Neural crest cell (in vitro differentiated cells): Measurements from ENCODE around the gene HPN. TPM values are rescaled to one million over a fixed set of nuclear protein-coding genes. Genes with fewer than 3 reads are reported as not detected.
"Not testable (repeated sequence)": the region's sequence is repeated elsewhere in the genome, so short reads cannot be mapped to it uniquely, and the experiment has no call there.

Experiments used
- DNase-seq: peaks from one replicate; pipeline ENCODE4 v3.0.0; 2021; ENCODE audit warnings: low read depth, mixed read lengths, low spot score
- H3K27ac Mint-ChIP-seq: one replicate; pipeline ENCODE4 v1.8.0; 2021; ENCODE audit warnings: mild to moderate bottlenecking, mixed read lengths; ENCODE audit not compliant: unreplicated experiment
- H3K27me3 Mint-ChIP-seq: 2 replicates; pipeline ENCODE4 v1.8.0; 2021; ENCODE audit warnings: low read depth, mild to moderate bottlenecking, mixed read lengths
- H3K36me3 Mint-ChIP-seq: 2 replicates; pipeline ENCODE4 v1.8.0; 2021; ENCODE audit warnings: low read depth, mild to moderate bottlenecking, mixed read lengths
- H3K4me1 Mint-ChIP-seq: 2 replicates; pipeline ENCODE4 v1.8.0; 2021; ENCODE audit warnings: mixed read lengths
- H3K4me3 Mint-ChIP-seq: one replicate; pipeline ENCODE4 v1.8.0; 2021; ENCODE audit warnings: mild to moderate bottlenecking, mixed read lengths
- H3K9me3 Mint-ChIP-seq: 2 replicates; pipeline ENCODE4 v1.8.0; 2021; ENCODE audit warnings: mixed read lengths
- total RNA-seq: library from RNA; stranded (reverse); gene quantifications from 2 replicates; pipeline ENCODE4 v1.2.1, GENCODE V29; 2021
- TF ChIP-seq, protein P1 (sequence below): fragments of 200-600 bp; sonication (generic); conservative IDR thresholded peaks from 2 replicates; pipeline ENCODE4 v1.5.0; 2021; ENCODE audit warnings: antibody characterized with exemption, mild to moderate bottlenecking

HPN gene
- total RNA-seq, 1 donor from 2014 or later = 0.26 TPM

DNA sequence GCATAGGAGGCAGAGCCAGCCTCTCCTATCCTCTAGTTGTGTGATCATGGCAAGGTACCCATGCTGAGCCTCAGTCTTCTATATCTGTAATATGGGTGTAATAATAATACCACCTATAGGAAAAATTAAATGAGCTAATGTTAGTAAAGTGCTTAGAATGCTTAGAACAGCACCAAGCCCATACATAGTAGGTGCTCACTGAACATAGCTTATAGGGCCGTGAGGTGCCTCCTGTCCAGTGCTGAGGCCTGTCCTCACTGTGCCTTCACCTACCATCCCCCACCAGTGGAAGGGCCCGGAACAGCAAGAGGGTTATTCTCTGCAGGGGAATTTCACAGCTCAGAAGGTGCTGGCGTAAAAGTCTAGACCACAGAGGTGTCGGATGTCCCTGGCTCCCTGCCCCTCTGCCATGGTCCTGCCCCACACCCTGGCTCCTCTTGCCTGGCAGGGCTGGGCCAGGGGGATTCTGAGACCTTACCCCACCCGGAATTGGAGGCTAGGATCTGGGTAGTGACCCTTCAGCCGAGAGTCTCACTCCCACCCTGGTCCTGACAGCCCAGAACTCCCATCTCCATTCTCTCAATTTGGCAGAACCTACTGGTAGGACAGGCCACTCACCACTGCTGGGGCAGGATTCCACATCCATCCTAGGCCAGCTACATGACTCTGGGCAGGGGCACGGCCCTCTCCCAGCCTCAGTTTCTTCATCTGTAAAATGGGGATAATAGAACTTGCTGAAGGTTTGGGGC is 13.5 kb upstream of the HPN start:
- peaks cover 36% of the 10 kb centered on the region for H3K27me3 Mint-ChIP-seq
- peak overlapping the region; percentile 75 for H3K4me3 Mint-ChIP-seq
- DNase-seq = no peak
- H3K4me1 Mint-ChIP-seq = peaks cover 7% of the 10 kb centered on the region
- peaks cover 8% of the 10 kb centered on the region for H3K36me3 Mint-ChIP-seq
- H3K27ac Mint-ChIP-seq = no peak overlapping the region
- H3K9me3 Mint-ChIP-seq = no peaks in the 10 kb centered on the region
- TF ChIP-seq, protein P1, sequence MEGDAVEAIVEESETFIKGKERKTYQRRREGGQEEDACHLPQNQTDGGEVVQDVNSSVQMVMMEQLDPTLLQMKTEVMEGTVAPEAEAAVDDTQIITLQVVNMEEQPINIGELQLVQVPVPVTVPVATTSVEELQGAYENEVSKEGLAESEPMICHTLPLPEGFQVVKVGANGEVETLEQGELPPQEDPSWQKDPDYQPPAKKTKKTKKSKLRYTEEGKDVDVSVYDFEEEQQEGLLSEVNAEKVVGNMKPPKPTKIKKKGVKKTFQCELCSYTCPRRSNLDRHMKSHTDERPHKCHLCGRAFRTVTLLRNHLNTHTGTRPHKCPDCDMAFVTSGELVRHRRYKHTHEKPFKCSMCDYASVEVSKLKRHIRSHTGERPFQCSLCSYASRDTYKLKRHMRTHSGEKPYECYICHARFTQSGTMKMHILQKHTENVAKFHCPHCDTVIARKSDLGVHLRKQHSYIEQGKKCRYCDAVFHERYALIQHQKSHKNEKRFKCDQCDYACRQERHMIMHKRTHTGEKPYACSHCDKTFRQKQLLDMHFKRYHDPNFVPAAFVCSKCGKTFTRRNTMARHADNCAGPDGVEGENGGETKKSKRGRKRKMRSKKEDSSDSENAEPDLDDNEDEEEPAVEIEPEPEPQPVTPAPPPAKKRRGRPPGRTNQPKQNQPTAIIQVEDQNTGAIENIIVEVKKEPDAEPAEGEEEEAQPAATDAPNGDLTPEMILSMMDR = no peak

DNA sequence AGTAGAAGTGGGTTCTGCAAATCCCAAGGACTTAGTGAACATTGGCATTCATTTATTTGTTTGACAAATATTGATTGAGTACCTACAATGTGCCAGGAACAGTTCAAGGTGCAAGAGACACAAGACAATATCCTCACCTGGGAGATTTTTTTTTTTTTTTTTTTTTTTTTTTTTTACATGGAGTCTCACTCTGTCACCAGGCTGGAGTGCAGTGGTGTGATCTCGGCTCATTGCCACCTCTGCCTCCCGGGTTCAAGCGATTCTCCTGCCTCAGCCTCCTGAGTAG is 13.0 kb upstream of the HPN start:
- DNase-seq, H3K9me3 Mint-ChIP-seq, H3K27ac Mint-ChIP-seq, H3K4me1 Mint-ChIP-seq, H3K36me3 Mint-ChIP-seq: not testable (repeated sequence)
- H3K4me3 Mint-ChIP-seq = peak overlapping the region; percentile 40
- peaks cover 42% of the 10 kb centered on the region for H3K27me3 Mint-ChIP-seq

GRCh38 chr19:35029275-35029736 is 12.2 kb upstream of the HPN start:
- peak overlapping the region; percentile 44 for H3K4me3 Mint-ChIP-seq
- H3K27ac Mint-ChIP-seq = not testable (repeated sequence)

DNA sequence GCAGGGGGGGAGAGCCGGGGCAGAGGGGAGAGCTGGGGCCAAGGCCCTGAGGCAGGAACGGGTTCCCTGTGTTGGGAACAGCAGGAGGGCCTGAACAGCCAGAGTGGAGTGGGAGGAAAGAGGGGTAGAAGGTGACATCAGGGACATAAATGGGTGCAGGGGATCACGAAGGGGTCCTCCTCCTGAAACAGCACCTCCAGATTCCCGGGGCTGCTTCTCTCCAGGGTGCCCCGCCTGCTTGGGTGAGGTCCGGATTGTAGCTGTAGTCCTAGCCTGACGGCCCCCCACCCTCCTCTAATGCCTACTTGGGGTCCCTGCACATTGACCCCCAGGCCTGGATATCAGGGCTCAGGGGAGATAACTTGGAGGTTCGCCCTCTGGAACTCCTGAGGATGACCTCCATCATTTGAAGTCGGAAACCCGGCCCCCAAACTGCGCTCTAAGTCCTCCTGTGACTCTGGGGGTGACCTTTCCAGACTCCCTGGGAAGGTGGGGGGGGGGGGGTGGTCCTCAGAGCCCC is 11.7 kb upstream of the HPN start:
- peaks cover 47% of the 10 kb centered on the region for H3K27me3 Mint-ChIP-seq
- no peaks in the 10 kb centered on the region for H3K9me3 Mint-ChIP-seq
- peaks cover 4% of the 10 kb centered on the region for H3K36me3 Mint-ChIP-seq
- H3K4me3 Mint-ChIP-seq = peak overlapping the region; percentile 44
- H3K27ac Mint-ChIP-seq = no peak overlapping the region
- no peak for DNase-seq
- peaks cover 7% of the 10 kb centered on the region for H3K4me1 Mint-ChIP-seq
- TF ChIP-seq, protein P1 = no peak

More at GRCh38 chr19:35029275-35029736, 12.2 kb upstream of the HPN start:
- not testable (repeated sequence) for H3K4me1 Mint-ChIP-seq, DNase-seq, H3K36me3 Mint-ChIP-seq, H3K9me3 Mint-ChIP-seq
- peaks cover 45% of the 10 kb centered on the region for H3K27me3 Mint-ChIP-seq

DNA sequence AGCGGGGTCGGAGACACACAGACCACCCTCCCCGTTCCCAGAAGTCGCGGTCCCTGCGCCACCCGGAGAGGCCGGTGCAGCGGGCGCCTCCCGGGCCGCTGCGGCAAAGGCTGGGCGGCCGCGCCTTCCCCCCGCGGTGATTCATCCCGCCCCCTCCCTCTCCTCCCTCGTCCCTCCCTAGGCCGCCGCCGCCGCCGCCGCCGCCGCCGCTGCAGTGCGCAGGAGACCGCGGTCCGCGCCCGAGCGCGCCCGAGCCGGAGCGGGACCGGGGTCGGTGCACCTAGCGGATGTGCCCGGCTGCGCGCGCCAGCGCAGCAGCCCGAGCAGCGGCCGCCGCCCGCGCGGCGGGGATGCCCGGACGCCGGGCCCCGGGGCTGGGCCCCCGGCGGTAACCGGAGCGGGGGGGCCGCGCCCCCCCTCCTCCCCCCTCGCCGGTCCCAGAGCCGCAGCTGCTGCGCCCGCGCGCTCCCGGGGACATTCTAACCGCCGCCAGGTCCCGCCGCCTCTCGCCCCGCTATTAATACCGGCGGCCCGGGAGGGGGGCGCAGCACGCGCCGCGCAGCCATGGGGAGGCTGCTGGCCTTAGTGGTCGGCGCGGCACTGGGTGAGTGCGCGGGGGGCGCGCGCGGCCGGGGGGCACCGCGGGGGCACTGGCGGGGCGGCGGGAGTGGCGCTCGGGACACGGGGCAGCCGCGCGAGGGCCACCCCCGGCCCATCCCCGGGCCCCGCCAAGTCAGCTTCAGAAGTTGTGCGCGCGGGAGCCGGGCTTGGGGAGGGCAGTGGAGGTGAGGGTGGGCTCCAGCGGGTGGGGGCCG is 11.1 kb upstream of the HPN start, which contains the start of gene SCN1B:
Gene SCN1B, plus strand, starts transcription at position 214 of the 815 bp plus-strand sequence. Its CDS starts 351 bp downstream, at position 565.
- TF ChIP-seq, protein P1 = no peak
- Mint-ChIP-seq H3K9me3 (no peaks in the 10 kb centered on the region), H3K27ac (no peak within 1 kb of the TSS), H3K4me1 (peaks cover 7% of the 10 kb centered on the region), H3K27me3 (peaks cover 47% of the 10 kb centered on the region), H3K4me3 (peak within 1 kb of the TSS; percentile 84), H3K36me3 (peaks cover 4% of the 10 kb centered on the region)
- peak; percentile 38 for DNase-seq

DNA sequence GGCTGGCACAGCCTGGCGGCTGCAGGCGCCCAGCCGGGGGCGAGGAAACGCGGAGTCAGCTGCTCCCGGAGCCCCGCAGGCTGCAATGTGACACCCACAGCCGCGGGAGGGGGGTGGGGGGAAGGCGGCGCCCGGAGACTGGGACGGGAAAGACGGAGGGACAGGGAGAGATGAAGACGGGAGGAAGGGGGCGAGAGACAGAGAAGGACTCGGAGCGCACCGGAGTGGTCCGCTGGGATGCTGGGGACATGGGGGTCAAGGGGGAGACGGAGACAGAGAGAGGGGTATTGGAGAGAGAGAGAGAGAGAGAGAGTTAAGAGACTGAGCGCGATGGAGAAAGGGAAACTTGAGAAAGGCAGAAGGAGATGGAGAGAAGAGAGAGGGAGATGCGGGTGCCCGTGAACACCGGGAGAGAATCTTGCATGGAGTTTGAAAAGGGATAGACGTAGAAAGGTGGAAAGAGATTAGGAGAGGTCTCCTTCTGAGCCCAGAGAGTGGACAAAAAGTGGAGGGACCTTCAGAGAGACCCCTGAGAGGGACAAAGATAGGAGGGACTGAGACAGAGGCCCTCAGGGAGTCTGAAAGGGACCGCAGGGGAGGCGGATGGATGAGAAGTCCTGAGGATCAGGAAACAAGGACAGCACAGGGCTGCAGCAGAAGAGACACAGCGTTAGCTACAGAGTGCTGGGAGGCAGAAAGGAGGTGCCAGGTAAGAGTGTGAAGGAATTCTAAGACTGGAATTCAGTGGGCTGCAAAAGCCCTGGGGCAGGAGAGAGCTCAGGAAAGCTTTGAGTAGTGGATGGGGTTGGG is 10.2 kb upstream of the HPN start:
- no peaks in the 10 kb centered on the region for H3K9me3 Mint-ChIP-seq
- TF ChIP-seq, protein P1 = no peak
- peak overlapping the region; percentile 84 for H3K4me3 Mint-ChIP-seq
- peaks cover 4% of the 10 kb centered on the region for H3K36me3 Mint-ChIP-seq
- no peak overlapping the region for H3K27ac Mint-ChIP-seq
- peaks cover 47% of the 10 kb centered on the region for H3K27me3 Mint-ChIP-seq
- H3K4me1 Mint-ChIP-seq = peaks cover 7% of the 10 kb centered on the region
- no peak for DNase-seq
